GM12873 (cell line): ENCODE measurements around the gene GBF1.

Experiments
- TF ChIP-seq, protein P1 (sequence below): IDR thresholded peaks from 2 replicates; pipeline ENCODE4 v1.5.1; 2012; ENCODE audit warnings: low read depth, mild to moderate bottlenecking, moderate library complexity, low read length, control low read depth; ENCODE audit not compliant: insufficient read depth; ENCODE audit errors: missing control alignments

GBF1 gene

DNA sequence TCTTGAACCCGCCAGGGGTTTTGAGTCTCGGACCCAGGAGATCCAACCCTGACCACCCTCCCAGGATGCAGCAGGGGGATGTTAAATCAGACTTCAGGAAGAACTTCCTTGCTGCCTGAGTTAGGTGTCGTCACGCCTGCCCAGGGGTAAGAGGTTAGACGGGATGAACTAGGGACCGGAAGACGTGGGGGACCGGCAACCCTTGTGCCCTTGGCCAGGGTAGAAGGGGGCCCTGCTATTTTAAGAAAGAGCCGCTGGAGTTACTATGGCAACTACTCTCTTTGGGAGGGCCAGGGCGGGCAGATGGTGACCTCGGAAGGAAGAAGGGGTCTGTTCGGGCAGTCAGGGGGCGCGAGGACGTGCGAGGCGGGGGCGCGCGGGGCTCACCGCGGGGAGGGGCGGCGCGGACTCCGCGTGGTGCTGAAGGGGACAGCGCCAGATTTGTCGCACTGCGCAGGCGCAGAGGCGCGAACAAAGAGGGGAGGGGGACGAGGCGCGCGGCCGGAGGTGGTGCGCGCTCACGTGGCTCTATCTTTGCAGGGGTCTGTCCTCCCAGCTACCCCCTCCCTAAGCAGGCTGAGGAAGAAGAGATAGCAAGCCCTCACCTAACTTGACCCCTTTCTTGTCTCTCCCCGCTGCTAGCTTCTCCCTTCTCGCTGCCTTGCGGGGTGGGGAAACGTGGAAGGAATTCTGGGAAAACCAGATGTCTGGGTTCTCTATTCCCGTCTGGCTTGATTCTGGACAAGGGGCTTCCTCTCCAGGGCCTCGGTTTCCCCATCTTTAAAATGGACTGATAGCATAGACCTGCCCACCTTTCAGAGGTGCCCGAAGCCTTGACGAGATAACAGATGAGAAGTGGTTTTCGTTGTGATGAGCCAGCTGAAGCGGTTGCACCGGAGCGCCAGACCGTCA lies 174.2 kb downstream of the GBF1 start:
- TF ChIP-seq, protein P1, sequence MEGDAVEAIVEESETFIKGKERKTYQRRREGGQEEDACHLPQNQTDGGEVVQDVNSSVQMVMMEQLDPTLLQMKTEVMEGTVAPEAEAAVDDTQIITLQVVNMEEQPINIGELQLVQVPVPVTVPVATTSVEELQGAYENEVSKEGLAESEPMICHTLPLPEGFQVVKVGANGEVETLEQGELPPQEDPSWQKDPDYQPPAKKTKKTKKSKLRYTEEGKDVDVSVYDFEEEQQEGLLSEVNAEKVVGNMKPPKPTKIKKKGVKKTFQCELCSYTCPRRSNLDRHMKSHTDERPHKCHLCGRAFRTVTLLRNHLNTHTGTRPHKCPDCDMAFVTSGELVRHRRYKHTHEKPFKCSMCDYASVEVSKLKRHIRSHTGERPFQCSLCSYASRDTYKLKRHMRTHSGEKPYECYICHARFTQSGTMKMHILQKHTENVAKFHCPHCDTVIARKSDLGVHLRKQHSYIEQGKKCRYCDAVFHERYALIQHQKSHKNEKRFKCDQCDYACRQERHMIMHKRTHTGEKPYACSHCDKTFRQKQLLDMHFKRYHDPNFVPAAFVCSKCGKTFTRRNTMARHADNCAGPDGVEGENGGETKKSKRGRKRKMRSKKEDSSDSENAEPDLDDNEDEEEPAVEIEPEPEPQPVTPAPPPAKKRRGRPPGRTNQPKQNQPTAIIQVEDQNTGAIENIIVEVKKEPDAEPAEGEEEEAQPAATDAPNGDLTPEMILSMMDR = no peak

DNA sequence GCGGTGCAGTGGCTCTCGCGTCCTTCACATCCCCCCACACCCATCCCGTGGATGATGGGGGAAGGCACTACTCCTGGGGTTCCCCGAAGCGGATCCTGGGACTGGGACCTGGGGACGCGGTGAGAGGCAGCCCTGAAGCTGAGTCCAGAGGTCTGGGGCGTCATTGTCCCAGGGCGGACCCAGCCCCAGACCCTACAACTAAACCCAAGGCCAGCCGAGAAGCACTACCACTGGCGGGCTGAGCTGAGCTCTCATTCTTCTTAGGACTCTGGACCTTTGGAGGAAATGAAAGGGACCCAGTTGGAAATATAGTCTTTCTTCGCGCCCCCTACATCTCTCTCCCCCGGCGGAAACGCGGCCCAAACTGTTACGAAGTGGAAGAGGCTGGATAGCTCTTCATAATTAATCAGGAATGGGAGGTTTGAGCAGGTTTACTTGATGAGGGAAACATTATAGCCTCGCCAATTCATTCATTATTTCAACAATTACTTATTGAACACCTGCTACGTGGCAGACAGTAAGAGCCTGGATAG lies 174.9 kb downstream of the GBF1 start:
- TF ChIP-seq, protein P1 = no peak

DNA sequence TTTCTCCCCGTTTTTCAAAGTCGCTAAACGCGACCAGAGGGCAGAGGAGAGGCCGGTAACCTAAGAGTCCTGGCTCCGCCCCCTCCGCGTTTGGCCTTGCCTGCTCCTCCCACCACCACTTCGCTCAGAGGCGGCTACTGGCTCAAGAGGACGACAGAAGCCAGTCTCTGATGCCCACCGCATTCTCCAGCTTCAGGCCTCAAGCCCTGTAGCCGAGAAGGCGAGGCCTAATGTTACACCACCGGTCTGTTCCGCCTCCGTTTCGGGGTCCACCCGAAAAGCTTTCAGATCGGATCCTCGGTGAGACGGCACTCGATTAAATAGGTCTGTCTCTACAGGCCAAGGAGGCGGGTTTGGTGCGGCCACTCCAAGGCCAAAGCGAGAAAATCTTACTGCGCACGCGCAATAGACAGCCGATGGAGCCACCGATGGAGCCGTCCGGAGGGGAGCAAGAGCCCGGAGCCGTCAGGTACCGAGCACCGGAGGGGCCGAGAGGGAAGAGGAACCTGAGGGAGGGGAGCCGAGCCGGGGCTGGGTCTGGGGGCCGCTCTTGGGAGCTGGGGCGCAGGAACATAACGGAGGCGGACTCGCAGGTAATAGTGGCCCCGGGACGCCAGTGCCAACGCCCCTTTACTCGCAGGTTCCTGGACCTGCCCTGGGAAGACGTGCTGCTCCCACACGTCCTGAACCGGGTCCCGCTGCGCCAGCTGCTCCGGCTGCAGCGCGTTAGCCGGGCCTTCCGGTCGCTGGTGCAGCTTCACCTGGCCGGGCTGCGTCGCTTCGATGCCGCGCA lies 175.6 kb downstream of the GBF1 start, which contains the start of gene FBXL15:
TSS of gene FBXL15 (plus strand) at position 123 of the 793 bp plus-strand sequence. CDS start at position 417, 294 bp downstream.
- TF ChIP-seq, protein P1 = no peak

DNA sequence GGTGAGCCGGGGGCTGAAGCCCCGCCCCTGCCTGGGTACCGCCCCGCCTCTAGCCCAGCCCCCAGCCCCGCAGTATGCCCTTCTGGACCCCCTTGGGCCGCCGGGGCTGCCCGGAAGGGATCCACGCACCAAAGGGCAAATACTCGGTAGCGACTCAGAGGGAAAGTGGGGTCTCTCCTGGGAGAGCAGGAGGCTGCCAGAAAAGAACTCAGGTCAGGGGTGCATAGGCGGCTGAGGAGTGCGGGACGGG lies 176.1 kb downstream of the GBF1 start:
- TF ChIP-seq, protein P1 = no peak

DNA sequence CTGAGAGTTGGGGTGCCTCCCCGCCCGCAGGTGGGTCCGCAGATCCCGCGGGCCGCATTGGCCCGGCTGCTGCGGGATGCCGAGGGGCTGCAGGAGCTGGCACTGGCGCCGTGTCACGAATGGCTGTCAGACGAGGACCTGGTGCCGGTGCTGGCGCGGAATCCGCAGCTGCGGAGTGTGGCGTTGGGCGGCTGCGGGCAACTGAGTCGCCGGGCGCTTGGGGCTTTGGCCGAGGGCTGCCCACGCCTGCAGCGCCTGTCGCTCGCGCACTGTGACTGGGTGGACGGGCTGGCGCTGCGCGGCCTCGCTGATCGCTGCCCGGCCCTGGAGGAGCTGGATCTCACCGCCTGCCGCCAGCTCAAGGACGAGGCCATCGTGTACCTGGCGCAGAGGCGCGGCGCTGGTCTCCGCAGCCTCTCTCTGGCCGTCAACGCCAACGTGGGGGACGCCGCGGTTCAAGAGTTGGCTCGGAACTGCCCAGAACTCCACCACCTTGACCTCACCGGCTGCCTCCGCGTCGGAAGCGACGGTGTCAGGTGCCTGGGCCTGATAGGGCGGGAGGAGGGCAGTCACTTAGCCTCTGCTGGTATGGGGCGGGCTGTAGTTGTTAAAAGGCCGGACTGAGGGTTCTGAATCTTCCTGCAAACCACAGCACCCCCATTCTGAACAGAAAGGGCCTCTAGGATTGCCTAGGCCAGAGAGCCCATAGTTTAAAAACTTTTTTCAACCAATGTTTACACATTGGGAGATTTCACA lies 176.6 kb downstream of the GBF1 start:
- TF ChIP-seq, protein P1 = no peak

DNA sequence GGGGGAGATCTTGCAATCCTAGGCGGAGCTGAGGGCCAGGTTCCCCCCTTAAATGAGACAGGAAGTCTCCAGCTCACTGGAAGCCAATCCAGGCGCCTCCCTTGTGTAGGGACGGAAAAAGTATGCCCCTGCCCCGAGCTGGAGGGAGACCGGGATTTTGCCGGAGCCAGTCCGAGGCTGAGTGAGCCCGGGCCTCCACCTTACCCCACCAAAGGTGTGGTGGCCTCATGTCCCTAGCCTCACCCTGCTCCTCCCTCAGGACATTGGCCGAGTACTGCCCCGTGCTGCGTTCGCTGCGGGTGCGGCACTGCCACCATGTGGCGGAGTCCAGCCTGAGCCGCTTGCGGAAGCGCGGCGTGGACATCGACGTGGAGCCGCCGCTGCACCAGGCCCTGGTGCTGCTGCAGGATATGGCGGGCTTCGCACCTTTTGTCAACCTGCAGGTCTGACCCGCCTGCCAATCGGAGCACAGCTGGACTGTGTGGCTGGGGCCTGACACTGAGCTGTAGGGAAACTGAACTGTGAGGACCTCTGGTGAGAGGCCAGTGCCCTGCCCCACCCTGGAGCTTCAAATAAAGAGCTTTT lies 177.3 kb downstream of the GBF1 start:
- TF ChIP-seq, protein P1 = peak; percentile 74
